Natural killer cell treated with Interleukin-12 subunit alpha and Interleukin-12 subunit beta and Interleukin-15 and Interleukin-18, amount 100 ng/mL, for 72 hours (primary cell): ENCODE data around the gene NR5A2. TPM values are rescaled to one million over a fixed set of nuclear protein-coding genes. Genes with fewer than 3 reads are reported as not detected.

Experiments used
- ATAC-seq, 2 donors: fragments of 150-1000 bp; cut with Tn5 transposase in 1 of 2; sonication (Bioruptor Pico), chemical (Tn5 transposase) in 1 of 2; 2 replicates each; pipeline ENCODE4 v1.10.0; 2021
- DNase-seq: peaks from one replicate; pipeline ENCODE4 v3.0.0; 2022; ENCODE audit warnings: low spot score
- H3K27ac Mint-ChIP-seq, 2 donors: 1 replicate in 1 of 2; 2 replicates in 1 of 2; pipeline ENCODE4 v1.8.0; 2022; ENCODE audit warnings: mixed read lengths in 2 of 2, mild to moderate bottlenecking in 1 of 2, moderate library complexity in 1 of 2
- H3K27me3 Mint-ChIP-seq, 2 donors: 1 replicate in 1 of 2; 2 replicates in 1 of 2; pipeline ENCODE4 v1.8.0; 2022; ENCODE audit warnings: mixed read lengths in 2 of 2
- H3K36me3 Mint-ChIP-seq: one replicate; pipeline ENCODE4 v1.8.0; 2022; ENCODE audit warnings: mixed read lengths
- H3K4me1 Mint-ChIP-seq, 2 donors: 1 replicate in 1 of 2; 2 replicates in 1 of 2; pipeline ENCODE4 v1.8.0; 2022; ENCODE audit warnings: low read depth in 2 of 2, mixed read lengths in 2 of 2, mild to moderate bottlenecking in 1 of 2
- H3K4me3 Mint-ChIP-seq: one replicate; pipeline ENCODE4 v1.8.0; 2022; ENCODE audit warnings: mixed read lengths
- H3K9me3 Mint-ChIP-seq: 2 replicates; pipeline ENCODE4 v1.8.0; 2022; ENCODE audit warnings: mixed read lengths
- total RNA-seq, 2 donors: library from RNA; stranded (reverse); gene quantifications; one replicate each; pipeline ENCODE4 v1.2.3, GENCODE V29; 2022

NR5A2 gene
- total RNA-seq = under 1 TPM in 1 of 2 donors, not detected in 1; 0.11 TPM

GRCh38 chr1:200027264-200027823 is at the start of gene NR5A2:
NR5A2 (plus strand) TSS chr1:200027710; CDS start chr1:200027848, 138 bp downstream.
- H3K27me3 Mint-ChIP-seq = peaks cover 31 to 57% of the 10 kb centered on the region in 2 donors
- H3K27ac Mint-ChIP-seq = no peak within 1 kb of the TSS
- H3K36me3 Mint-ChIP-seq = no peaks in the 10 kb centered on the region
- DNase-seq = no peak
- ATAC-seq = no peak
- peak within 1 kb of the TSS; percentile 54 for H3K4me3 Mint-ChIP-seq
- H3K9me3 Mint-ChIP-seq = no peaks in the 10 kb centered on the region
- peaks cover 0 to 4% of the 10 kb centered on the region in 2 donors for H3K4me1 Mint-ChIP-seq

- no peak for DNase-seq
- no peak for ATAC-seq
- Mint-ChIP-seq H3K27me3 (peaks cover 16 to 35% of the 10 kb centered on the region in 2 donors), H3K4me3 (no peak overlapping the region), H3K9me3 (no peaks in the 10 kb centered on the region), H3K27ac (no peak overlapping the region), H3K4me1 (no peaks in the 10 kb centered on the region), H3K36me3 (no peaks in the 10 kb centered on the region)
Measured at GRCh38 chr1:199978408-199978940, 49.0 kb upstream of the NR5A2 start.

- no peak for ATAC-seq
- no peaks in the 10 kb centered on the region for H3K4me1 Mint-ChIP-seq
- H3K36me3 Mint-ChIP-seq = no peaks in the 10 kb centered on the region
- no peak for DNase-seq
- H3K27ac Mint-ChIP-seq = no peak overlapping the region
- H3K4me3 Mint-ChIP-seq = no peak overlapping the region
- H3K27me3 Mint-ChIP-seq = peaks cover 12 to 29% of the 10 kb centered on the region in 2 donors
- H3K9me3 Mint-ChIP-seq = no peaks in the 10 kb centered on the region
Measured at GRCh38 chr1:199979071-199979470, 48.4 kb upstream of the NR5A2 start.

- Mint-ChIP-seq H3K27ac (no peak overlapping the region), H3K9me3 (no peaks in the 10 kb centered on the region), H3K4me3 (no peak overlapping the region), H3K27me3 (peaks cover 7 to 21% of the 10 kb centered on the region in 2 donors), H3K36me3 (no peaks in the 10 kb centered on the region), H3K4me1 (no peaks in the 10 kb centered on the region)
- no peak for ATAC-seq
- no peak for DNase-seq
Measured at GRCh38 chr1:199981584-199981983, 45.9 kb upstream of the NR5A2 start.

- H3K9me3 Mint-ChIP-seq = no peaks in the 10 kb centered on the region
- ATAC-seq = no peak
- no peak overlapping the region for H3K4me3 Mint-ChIP-seq
- no peaks in the 10 kb centered on the region for H3K36me3 Mint-ChIP-seq
- H3K27ac Mint-ChIP-seq = no peak overlapping the region
- no peak for DNase-seq
- H3K27me3 Mint-ChIP-seq = peaks cover 3 to 13% of the 10 kb centered on the region in 2 donors
- no peaks in the 10 kb centered on the region for H3K4me1 Mint-ChIP-seq
Measured at GRCh38 chr1:199982606-199983005, 44.9 kb upstream of the NR5A2 start.

- DNase-seq (no peak), ATAC-seq (no peak)
- H3K4me3 Mint-ChIP-seq = no peak overlapping the region
- H3K27me3 Mint-ChIP-seq = peaks cover 3 to 13% of the 10 kb centered on the region in 2 donors
- H3K9me3 Mint-ChIP-seq = no peaks in the 10 kb centered on the region
- no peaks in the 10 kb centered on the region for H3K4me1 Mint-ChIP-seq
- H3K36me3 Mint-ChIP-seq = no peaks in the 10 kb centered on the region
- no peak overlapping the region for H3K27ac Mint-ChIP-seq
Measured at GRCh38 chr1:199983531-199983930, 44.0 kb upstream of the NR5A2 start.

- Mint-ChIP-seq H3K27ac (no peak overlapping the region), H3K36me3 (no peaks in the 10 kb centered on the region), H3K4me3 (no peak overlapping the region), H3K27me3 (no peaks in the 10 kb centered on the region), H3K4me1 (no peaks in the 10 kb centered on the region), H3K9me3 (no peaks in the 10 kb centered on the region)
- DNase-seq (no peak), ATAC-seq (no peak)
Measured at GRCh38 chr1:199995096-199995685, 32.3 kb upstream of the NR5A2 start.

- Mint-ChIP-seq H3K36me3 (no peaks in the 10 kb centered on the region), H3K4me1 (no peaks in the 10 kb centered on the region), H3K27me3 (no peaks in the 10 kb centered on the region), H3K9me3 (no peaks in the 10 kb centered on the region), H3K4me3 (no peak overlapping the region), H3K27ac (no peak overlapping the region)
- DNase-seq = no peak
- ATAC-seq = no peak
Measured at GRCh38 chr1:200005165-200005564, 22.3 kb upstream of the NR5A2 start.

GRCh38 chr1:200006711-200007110 is 20.8 kb upstream of the NR5A2 start:
- H3K27ac Mint-ChIP-seq = no peak overlapping the region
- H3K36me3 Mint-ChIP-seq = no peaks in the 10 kb centered on the region
- no peaks in the 10 kb centered on the region for H3K9me3 Mint-ChIP-seq
- no peaks in the 10 kb centered on the region for H3K4me1 Mint-ChIP-seq
- ATAC-seq (no peak), DNase-seq (no peak)
- peaks cover 0 to 2% of the 10 kb centered on the region in 2 donors for H3K27me3 Mint-ChIP-seq
- H3K4me3 Mint-ChIP-seq = no peak overlapping the region

GRCh38 chr1:200015811-200016210 is 11.7 kb upstream of the NR5A2 start:
- H3K4me3 Mint-ChIP-seq = no peak overlapping the region
- H3K27me3 Mint-ChIP-seq = peaks cover 12 to 25% of the 10 kb centered on the region in 2 donors
- no peaks in the 10 kb centered on the region for H3K36me3 Mint-ChIP-seq
- no peaks in the 10 kb centered on the region for H3K4me1 Mint-ChIP-seq
- DNase-seq (no peak), ATAC-seq (no peak)
- no peak overlapping the region for H3K27ac Mint-ChIP-seq
- H3K9me3 Mint-ChIP-seq = no peaks in the 10 kb centered on the region

GRCh38 chr1:200021577-200022238 is 5.8 kb upstream of the NR5A2 start:
- ATAC-seq (no peak), DNase-seq (no peak)
- Mint-ChIP-seq H3K27me3 (peaks cover 13 to 22% of the 10 kb centered on the region in 2 donors), H3K4me1 (no peaks in the 10 kb centered on the region), H3K36me3 (no peaks in the 10 kb centered on the region), H3K9me3 (no peaks in the 10 kb centered on the region), H3K4me3 (no peak overlapping the region), H3K27ac (no peak overlapping the region)

GRCh38 chr1:200022239-200022804 is 5.2 kb upstream of the NR5A2 start:
- no peak overlapping the region for H3K27ac Mint-ChIP-seq
- no peaks in the 10 kb centered on the region for H3K4me1 Mint-ChIP-seq
- H3K9me3 Mint-ChIP-seq = no peaks in the 10 kb centered on the region
- ATAC-seq (no peak), DNase-seq (no peak)
- H3K36me3 Mint-ChIP-seq = no peaks in the 10 kb centered on the region
- H3K4me3 Mint-ChIP-seq = no peak overlapping the region
- peaks cover 15 to 23% of the 10 kb centered on the region in 2 donors for H3K27me3 Mint-ChIP-seq

GRCh38 chr1:200028586-200029034 is 1.1 kb downstream of the NR5A2 start:
- H3K27me3 Mint-ChIP-seq = peaks cover 30 to 55% of the 10 kb centered on the region in 2 donors
- no peak for ATAC-seq
- no peaks in the 10 kb centered on the region for H3K36me3 Mint-ChIP-seq
- H3K27ac Mint-ChIP-seq = no peak overlapping the region
- H3K4me3 Mint-ChIP-seq = peak overlapping the region; percentile 54
- H3K9me3 Mint-ChIP-seq = no peaks in the 10 kb centered on the region
- H3K4me1 Mint-ChIP-seq = peaks cover 0 to 4% of the 10 kb centered on the region in 2 donors
- no peak for DNase-seq
